Epithelial cell of proximal tubule (primary cell): ENCODE measurements around the gene GP1BA. TPM values are rescaled to one million over a fixed set of nuclear protein-coding genes. Genes with fewer than 3 reads are reported as not detected.

Experiments used
- DNase-seq: peaks from one replicate; pipeline ENCODE4 v3.0.0-alpha.2; 2011; ENCODE audit warnings: low read depth
- H3K4me3 ChIP-seq: 2 replicates; pipeline ENCODE4 v1.5.1; 2011; ENCODE audit warnings: low read depth, mild to moderate bottlenecking, low read length
- total RNA-seq: library from RNA; depleted of rRNA; stranded (reverse); fragments of >200 nt; gene quantifications from 2 replicates; pipeline ENCODE4 v1.2.3, GENCODE V29; 2015
- TF ChIP-seq, protein P1 (sequence below): conservative IDR thresholded peaks from 2 replicates; pipeline ENCODE4 v1.5.1; 2012; ENCODE audit warnings: low read depth, mild to moderate bottlenecking, low read length

Gene GP1BA
- total RNA-seq, 1 donor from 2014 or later = not detected

DNA sequence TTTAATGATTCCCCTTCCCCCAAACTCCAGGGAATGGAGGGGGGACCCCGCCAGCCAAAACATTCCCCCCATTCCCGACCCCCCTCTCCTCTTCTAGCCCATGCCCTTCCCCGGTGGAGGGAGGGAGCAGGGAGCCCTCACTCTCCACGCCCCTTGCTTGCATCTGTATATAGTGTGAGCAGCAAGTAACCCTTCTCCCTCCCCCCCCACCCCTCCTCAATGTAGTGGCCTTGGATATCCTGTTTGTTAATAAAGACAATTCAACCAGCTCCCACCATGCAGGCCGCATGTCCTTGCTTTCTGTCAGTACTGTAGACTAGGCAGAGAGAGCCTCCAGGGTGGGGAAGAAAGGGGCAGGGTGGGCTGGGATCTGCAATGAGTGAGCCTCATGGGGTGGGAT, 34.3 kb upstream of the GP1BA start:
- TF ChIP-seq, protein P1, sequence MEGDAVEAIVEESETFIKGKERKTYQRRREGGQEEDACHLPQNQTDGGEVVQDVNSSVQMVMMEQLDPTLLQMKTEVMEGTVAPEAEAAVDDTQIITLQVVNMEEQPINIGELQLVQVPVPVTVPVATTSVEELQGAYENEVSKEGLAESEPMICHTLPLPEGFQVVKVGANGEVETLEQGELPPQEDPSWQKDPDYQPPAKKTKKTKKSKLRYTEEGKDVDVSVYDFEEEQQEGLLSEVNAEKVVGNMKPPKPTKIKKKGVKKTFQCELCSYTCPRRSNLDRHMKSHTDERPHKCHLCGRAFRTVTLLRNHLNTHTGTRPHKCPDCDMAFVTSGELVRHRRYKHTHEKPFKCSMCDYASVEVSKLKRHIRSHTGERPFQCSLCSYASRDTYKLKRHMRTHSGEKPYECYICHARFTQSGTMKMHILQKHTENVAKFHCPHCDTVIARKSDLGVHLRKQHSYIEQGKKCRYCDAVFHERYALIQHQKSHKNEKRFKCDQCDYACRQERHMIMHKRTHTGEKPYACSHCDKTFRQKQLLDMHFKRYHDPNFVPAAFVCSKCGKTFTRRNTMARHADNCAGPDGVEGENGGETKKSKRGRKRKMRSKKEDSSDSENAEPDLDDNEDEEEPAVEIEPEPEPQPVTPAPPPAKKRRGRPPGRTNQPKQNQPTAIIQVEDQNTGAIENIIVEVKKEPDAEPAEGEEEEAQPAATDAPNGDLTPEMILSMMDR = no peak
- H3K4me3 ChIP-seq = no peak overlapping the region
- DNase-seq = no peak

DNA sequence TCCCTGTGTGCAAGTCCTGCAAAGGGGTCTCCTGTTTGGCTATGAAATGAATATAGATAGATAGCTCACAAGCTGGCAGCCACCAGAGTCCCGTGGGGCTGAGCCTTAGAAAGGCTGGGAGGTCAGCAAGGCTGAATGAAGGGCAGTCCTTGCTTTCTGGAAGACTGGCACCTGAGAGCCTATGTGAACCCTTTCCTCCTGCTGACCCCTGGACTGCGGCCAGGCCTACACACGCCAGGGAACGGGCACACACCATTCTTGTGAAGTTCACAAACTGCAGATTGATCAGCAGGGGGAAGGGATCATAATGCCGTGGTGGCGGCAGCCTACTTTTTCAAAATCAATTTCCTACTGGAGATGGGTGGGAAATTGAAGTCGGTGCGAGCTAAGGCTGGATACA, 33.7 kb upstream of the GP1BA start:
- no peak for DNase-seq
- H3K4me3 ChIP-seq = no peak overlapping the region
- TF ChIP-seq, protein P1 = no peak

DNA sequence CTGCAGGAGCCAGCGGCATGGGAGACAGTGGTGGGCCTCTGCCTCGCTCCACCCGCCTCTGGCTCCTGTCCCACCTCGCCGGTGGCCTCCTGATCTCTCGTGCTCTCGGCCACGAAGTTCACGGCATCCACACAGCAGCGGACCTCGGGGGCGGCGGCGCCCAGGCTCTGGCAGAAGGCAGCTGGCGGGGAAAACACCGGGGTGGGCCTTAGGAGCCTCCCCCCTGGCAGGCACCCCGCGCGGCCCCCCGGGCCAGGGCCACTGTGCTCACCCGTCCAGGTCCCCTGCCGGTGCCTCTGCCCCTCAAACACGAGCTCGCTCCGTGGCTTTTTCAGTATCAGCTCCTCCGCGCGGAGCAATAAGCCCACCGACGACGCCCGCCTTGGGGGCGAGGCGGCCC, 33.1 kb upstream of the GP1BA start:
- no peak for DNase-seq
- peak overlapping the region; percentile 50 for H3K4me3 ChIP-seq
- TF ChIP-seq, protein P1 = no peak

DNA sequence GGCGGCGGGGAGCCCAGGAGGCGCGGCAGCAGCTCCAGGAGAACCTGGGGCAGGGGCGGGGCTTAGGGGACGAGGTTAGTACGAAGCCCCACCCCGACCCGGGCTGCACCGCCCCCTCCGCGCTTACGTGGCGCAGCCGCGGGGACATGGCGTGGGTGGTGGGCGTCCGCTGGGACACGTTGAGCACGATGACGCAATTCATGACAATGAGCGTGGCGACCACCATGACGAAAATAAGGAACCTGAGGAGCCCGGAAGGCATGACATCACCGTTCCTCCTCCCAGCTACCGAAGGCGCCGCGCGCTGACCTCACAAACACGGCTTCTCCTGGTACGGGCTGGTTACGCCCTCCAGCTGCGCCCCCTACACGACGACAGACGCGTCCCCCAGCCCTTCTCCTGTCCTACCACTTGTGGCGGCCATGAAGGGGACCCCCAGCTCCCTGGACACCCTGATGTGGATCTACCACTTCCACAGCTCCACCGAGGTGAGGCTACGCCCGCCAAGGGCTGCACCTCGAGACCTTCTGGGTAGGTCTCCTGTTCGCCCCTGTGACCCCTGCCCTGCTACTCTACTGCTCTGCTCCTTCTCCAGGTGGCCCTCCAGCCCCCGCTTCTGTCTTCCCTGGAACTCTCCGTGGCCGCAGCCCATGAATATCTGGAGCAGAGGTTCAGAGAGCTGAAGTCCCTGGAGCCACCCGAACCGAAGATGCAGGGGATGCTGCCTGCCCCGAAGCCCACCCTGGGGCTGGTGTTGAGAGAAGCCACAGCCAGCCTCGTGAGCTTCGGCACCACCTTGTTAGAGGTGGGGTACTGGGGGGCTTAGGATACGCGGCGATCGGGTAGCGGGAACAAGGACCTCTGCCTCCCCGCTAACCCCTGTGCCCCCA, 32.5 kb upstream of the GP1BA start, which contains the start of gene C17orf107:
Gene C17orf107 (plus strand): TSS at position 196 of the 890 bp plus-strand sequence. CDS start 227 bp downstream, at position 423.
- no peak for DNase-seq
- TF ChIP-seq, protein P1 = no peak
- H3K4me3 ChIP-seq = peak within 1 kb of the TSS; percentile 50

DNA sequence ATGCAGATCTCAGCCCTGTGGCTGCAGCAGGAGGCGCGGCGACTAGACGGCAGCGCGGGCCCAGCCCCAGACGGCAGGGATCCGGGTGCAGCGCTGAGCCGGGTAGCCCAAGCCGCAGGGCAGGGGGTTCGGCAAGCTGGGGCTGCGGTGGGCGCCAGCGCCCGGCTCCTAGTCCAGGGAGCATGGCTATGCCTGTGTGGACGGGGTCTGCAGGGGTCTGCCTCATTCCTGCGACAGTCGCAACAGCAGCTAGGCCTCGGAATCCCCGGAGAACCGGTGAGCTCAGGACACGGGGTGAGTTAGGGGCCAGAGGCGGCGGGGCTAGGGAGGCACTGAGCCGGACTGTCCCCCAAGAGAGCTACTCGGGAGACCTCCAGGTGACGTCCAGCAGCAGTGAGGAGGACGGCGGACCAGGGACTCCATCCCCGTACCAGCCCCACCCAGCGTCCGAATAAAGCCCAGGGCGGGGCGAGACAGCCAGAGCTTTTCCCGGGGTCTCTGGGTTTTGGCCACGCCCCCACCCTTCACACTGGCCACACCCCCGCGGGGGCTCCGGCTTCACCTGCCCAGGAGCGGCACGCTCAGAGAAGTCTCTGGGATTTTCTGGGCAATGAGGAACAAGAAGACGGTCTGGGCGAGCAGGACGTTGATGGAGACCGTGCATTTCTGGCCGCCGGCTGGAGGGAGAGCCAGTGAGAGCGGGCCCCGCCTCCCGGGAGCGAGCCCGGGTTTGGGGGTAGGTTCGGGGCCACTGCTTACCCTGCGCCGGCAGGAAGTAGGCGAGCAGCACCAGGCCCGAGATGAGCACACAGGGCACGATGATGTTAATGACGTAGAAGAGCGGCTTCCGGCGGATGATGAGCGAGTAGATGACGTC, 31.6 kb upstream of the GP1BA start:
- DNase-seq = no peak
- no peak overlapping the region for H3K4me3 ChIP-seq
- TF ChIP-seq, protein P1 = no peak

DNA sequence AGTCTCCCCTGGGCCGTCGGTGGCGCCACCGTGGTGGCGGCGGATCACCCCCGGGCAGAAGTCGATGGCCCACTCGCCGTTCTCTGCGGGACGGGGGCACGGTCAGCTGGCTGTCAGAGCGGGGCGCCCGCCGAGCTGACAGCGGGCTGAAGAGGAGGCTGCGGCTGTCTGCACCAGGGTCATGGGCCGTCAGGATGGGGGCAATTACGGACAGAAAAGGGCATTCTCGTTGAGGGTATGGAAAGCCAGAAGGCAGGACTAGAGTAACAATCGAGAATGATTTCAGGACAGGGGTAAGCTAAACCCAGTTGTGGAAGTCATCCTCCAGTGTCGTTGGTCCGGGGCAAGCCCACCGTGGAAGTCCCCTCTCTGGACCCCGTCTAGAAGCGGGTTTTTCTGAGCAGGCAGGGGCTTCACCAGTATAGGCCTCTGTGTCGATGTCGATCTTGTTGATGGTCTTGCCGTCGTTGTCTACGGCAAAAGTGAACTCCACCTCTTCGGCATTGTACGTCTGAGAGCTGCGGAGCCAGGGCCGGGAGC, 30.9 kb upstream of the GP1BA start:
- TF ChIP-seq, protein P1 = no peak

More for the DNA sequence above, 30.9 kb upstream of the GP1BA start:
- no peak for DNase-seq
- no peak overlapping the region for H3K4me3 ChIP-seq
